Uterus (tissue), 4 donors: ENCODE data around the gene IER2. TPM values are rescaled to one million over a fixed set of nuclear protein-coding genes. Genes with fewer than 3 reads are reported as not detected.

Experiments
- DNase-seq, 2 donors: peaks; one replicate each; pipeline ENCODE4 v3.0.0-alpha.2; 2019 to 2020
- H3K27ac ChIP-seq, 2 donors: fragments of 200-600 bp; sonication (generic); 1 replicate in 1 of 2; 2 replicates in 1 of 2; pipeline ENCODE4 v1.5.1; 2016 to 2018
- H3K27me3 ChIP-seq, 2 donors: fragments of 200-600 bp; sonication (generic); one replicate each; pipeline ENCODE4 v1.5.1; 2018 to 2019; ENCODE audit warnings: control low read depth in 1 of 2
- H3K36me3 ChIP-seq, 2 donors: fragments of 200-600 bp; sonication (generic); one replicate each; pipeline ENCODE4 v1.5.1; 2019; ENCODE audit warnings: control low read depth in 1 of 2
- H3K4me1 ChIP-seq, 2 donors: fragments of 200-600 bp; sonication (generic); one replicate each; pipeline ENCODE4 v1.5.1; 2018 to 2019; ENCODE audit warnings: control low read depth in 1 of 2
- H3K4me3 ChIP-seq, 2 donors: fragments of 200-600 bp; sonication (generic); 1 replicate in 1 of 2; 2 replicates in 1 of 2; pipeline ENCODE4 v1.5.1; 2018 to 2019; ENCODE audit warnings: mild to moderate bottlenecking in 1 of 2
- H3K9me3 ChIP-seq, 2 donors: fragments of 200-600 bp; sonication (generic); one replicate each; pipeline ENCODE4 v1.5.1; 2019; ENCODE audit warnings: control low read depth in 1 of 2
- POLR2A ChIP-seq, 2 donors: fragments of 450-650 bp; IDR thresholded peaks; one replicate each; pipeline ENCODE4 v1.6.1; 2016; ENCODE audit warnings: antibody characterized with exemption in 2 of 2, mild to moderate bottlenecking in 1 of 2, moderate library complexity in 1 of 2
- intact Hi-C: fragments of 100-400 bp; cut with DNase I; formaldehyde crosslinking; loops from one replicate; pipeline ENCODE4 v1.15.1; 2023; ENCODE audit warnings: low total_unique reads
- total RNA-seq, 4 donors: library from RNA; depleted of rRNA in 3 of 4; stranded (reverse); fragments of >200 nt in 3 of 4; gene quantifications; one replicate each; pipeline versions ENCODE4 v1.1.0 to v1.2.4, GENCODE V29; 2014 to 2023
- TF ChIP-seq, protein P1 (sequence below), 4 experiments: fragments of 200-600 bp in 2 of 4; fragments of 450-650 bp in 2 of 4; sonication (generic) in 2 of 4; IDR thresholded peaks; one replicate each; pipeline ENCODE4 v1.5.1; 2016 to 2019; ENCODE audit warnings: antibody characterized with exemption in 4 of 4, mild to moderate bottlenecking in 2 of 4, moderate library complexity in 1 of 4
- donor health status: DM: yes; HTN: yes; CAD: no.

The IER2 gene
- total RNA-seq, 4 donors from 2014 or later = 15.1 to 108 (median 66.7) TPM

- peak overlapping the region; percentile 61 to 75 for H3K27ac ChIP-seq
Observed at GRCh38 chr19:13117176-13117771, 32.9 kb upstream of the IER2 start.

GRCh38 chr19:13117772-13118423 is 32.3 kb upstream of the IER2 start, which contains the start of gene NACC1:
Gene NACC1 (plus strand): TSS chr19:13118264. CDS start chr19:13135208, 16,944 bp downstream.
- TF ChIP-seq, protein P1, sequence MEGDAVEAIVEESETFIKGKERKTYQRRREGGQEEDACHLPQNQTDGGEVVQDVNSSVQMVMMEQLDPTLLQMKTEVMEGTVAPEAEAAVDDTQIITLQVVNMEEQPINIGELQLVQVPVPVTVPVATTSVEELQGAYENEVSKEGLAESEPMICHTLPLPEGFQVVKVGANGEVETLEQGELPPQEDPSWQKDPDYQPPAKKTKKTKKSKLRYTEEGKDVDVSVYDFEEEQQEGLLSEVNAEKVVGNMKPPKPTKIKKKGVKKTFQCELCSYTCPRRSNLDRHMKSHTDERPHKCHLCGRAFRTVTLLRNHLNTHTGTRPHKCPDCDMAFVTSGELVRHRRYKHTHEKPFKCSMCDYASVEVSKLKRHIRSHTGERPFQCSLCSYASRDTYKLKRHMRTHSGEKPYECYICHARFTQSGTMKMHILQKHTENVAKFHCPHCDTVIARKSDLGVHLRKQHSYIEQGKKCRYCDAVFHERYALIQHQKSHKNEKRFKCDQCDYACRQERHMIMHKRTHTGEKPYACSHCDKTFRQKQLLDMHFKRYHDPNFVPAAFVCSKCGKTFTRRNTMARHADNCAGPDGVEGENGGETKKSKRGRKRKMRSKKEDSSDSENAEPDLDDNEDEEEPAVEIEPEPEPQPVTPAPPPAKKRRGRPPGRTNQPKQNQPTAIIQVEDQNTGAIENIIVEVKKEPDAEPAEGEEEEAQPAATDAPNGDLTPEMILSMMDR (IDR thresholded peaks at IDR 0.05) = peak in 1 of 4 experiments; percentile 36
- peak in 1 of 2 donors; percentile 15 for TF ChIP-seq POLR2A (IDR thresholded peaks at IDR 0.05)
- Histone ChIP-seq H3K4me3 (peak within 1 kb of the TSS; percentile 97 to 99), H3K36me3 (no peaks in the 10 kb centered on the region), H3K9me3 (no peaks in the 10 kb centered on the region), H3K27me3 (no peaks in the 10 kb centered on the region), H3K4me1 (peaks cover 0 to 26% of the 10 kb centered on the region in 2 donors), H3K27ac (peak within 1 kb of the TSS; percentile 61 to 75)
- intact Hi-C loops = no loop called here
- DNase-seq = peak; percentile 84 to 91

More at GRCh38 chr19:13117176-13117771, 32.9 kb upstream of the IER2 start:
- Histone ChIP-seq H3K9me3 (no peaks in the 10 kb centered on the region), H3K4me1 (peaks cover 0 to 26% of the 10 kb centered on the region in 2 donors), H3K36me3 (no peaks in the 10 kb centered on the region), H3K27me3 (no peaks in the 10 kb centered on the region), H3K4me3 (peak overlapping the region; percentile 74 to 97)
- TF ChIP-seq POLR2A (IDR thresholded peaks at IDR 0.05) = no peak
- TF ChIP-seq, protein P1 (IDR thresholded peaks at IDR 0.05) = no peak
- intact Hi-C loops = no loop called here
- no peak for DNase-seq

GRCh38 chr19:13118424-13119193 is 31.6 kb upstream of the IER2 start:
- no peaks in the 10 kb centered on the region for H3K9me3 ChIP-seq
- H3K27ac ChIP-seq = peak overlapping the region; percentile 50 to 56
- DNase-seq = peak in 1 of 2 donors; percentile 42
- intact Hi-C loops = no loop called here
- H3K4me1 ChIP-seq = peaks cover 0 to 26% of the 10 kb centered on the region in 2 donors
- no peaks in the 10 kb centered on the region for H3K36me3 ChIP-seq
- peak overlapping the region; percentile 97 to 99 for H3K4me3 ChIP-seq
- no peaks in the 10 kb centered on the region for H3K27me3 ChIP-seq
- TF ChIP-seq POLR2A (IDR thresholded peaks at IDR 0.05) = no peak
- TF ChIP-seq, protein P1 (IDR thresholded peaks at IDR 0.05) = no peak

GRCh38 chr19:13119627-13120026 is 30.6 kb upstream of the IER2 start:
- intact Hi-C loops = no loop called here
- TF ChIP-seq, protein P1 (IDR thresholded peaks at IDR 0.05) = no peak
- TF ChIP-seq POLR2A (IDR thresholded peaks at IDR 0.05) = no peak
- no peaks in the 10 kb centered on the region for H3K27me3 ChIP-seq
- no peaks in the 10 kb centered on the region for H3K36me3 ChIP-seq
- DNase-seq = no peak
- H3K9me3 ChIP-seq = no peaks in the 10 kb centered on the region
- H3K27ac ChIP-seq = no peak overlapping the region
- H3K4me1 ChIP-seq = peaks cover 0 to 26% of the 10 kb centered on the region in 2 donors
- H3K4me3 ChIP-seq = no peak overlapping the region
